HG02870 (cell line): ENCODE measurements around the gene U2AF2.
A peak's percentile ranks its signal among the peaks of the same experiment; 100 is the strongest.

ENCODE experiments used
- ATAC-seq: cut with Tn5 transposase; IDR thresholded peaks from one replicate; pipeline ENCODE4 v1.9.1; 2021; ENCODE audit warnings: mild to moderate bottlenecking, moderate library complexity; ENCODE audit not compliant: unreplicated experiment

Gene U2AF2

DNA sequence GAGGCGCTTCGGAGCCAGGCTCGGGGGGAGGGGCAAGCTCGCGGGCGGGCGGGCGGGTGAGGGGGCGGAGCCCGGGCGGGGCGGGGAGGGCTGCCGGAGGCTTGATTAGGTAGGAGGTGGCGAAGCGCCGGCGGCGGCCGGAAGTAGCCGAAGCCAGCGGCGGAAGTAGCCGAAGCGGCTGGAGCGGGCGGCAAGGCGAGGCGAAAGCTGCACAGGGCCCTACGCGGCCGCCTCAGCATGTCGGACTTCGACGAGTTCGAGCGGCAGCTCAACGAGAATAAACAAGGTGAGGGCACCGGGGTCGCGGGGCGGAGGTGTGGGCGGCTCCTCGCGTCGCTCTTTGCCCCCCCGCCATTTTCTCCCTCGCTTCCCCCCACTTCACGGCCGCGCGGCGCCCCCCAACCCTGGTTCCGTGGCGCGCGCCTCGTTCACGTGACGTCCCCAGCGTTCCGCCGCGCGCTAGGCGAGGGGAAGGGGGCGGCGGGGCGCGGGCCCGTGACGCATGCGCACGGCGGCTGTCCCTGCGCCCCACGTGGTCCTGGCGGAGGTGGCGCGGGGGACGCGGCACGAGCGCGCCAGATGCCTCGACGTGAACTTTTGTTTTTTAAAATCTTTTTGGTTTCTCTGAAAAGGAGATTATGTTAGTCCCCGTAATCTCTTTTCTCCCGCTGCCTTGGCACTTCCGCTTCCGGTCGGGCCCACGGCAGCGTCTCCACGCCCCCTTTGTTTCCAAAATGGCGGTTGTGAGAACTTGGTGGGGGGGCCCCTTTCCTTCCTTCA lies at the start of gene U2AF2:
Gene U2AF2, plus strand, starts transcription at position 168 of the 780 bp plus-strand sequence. Its CDS starts 70 bp downstream, at position 238.
- peak; percentile 28 for ATAC-seq

GRCh38 chr19:55605207-55605636 lies 49.6 kb upstream of the U2AF2 start:
- ATAC-seq = peak; percentile 75

- no peak for ATAC-seq
Measured at GRCh38 chr19:55605637-55606470, 49.0 kb upstream of the U2AF2 start, which contains the start of gene ZNF865. Gene ZNF865, plus strand, starts transcription at chr19:55605647. Its CDS starts 7,972 bp downstream, at chr19:55613619.

- no peak for ATAC-seq
Measured at GRCh38 chr19:55606471-55606787, 48.4 kb upstream of the U2AF2 start.

DNA sequence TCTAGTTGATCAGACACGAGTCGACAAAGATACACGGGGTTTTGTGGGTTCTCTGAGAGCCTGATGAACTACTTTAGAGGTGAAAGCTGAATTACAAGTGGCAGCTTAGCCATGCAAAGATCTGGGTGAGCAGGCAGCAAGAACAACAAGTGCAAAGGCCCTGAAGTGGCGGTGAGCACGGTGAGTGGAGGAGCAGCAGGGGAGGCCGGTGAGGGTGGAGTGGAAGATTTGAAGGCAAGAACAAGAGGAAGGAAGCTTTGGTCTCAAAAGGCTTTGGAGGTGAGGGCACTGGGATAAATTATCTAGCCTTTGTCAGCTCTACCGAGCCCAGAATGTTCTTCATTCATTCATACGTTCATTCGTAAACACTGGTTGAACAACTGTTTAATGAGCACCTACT lies 48.0 kb upstream of the U2AF2 start:
- no peak for ATAC-seq

DNA sequence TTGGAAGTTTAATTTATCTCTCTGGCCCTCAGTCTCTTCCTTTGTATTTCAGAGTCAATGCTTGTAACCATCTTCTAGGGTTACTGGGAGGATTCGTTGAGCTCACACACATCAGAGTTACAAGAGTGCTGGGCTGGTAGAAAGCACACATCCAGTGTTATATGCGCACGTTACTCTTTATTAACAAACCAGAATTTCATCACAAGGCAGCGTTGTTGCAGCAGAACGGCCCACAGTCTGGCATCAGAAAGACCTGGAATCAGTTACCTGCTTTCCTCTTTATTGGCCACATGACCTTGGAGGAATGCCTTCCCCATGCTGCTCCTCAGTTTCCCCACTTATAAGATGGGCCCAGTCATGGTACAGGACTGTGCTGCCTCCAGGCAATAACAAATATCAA lies 45.5 kb upstream of the U2AF2 start:
- no peak for ATAC-seq

DNA sequence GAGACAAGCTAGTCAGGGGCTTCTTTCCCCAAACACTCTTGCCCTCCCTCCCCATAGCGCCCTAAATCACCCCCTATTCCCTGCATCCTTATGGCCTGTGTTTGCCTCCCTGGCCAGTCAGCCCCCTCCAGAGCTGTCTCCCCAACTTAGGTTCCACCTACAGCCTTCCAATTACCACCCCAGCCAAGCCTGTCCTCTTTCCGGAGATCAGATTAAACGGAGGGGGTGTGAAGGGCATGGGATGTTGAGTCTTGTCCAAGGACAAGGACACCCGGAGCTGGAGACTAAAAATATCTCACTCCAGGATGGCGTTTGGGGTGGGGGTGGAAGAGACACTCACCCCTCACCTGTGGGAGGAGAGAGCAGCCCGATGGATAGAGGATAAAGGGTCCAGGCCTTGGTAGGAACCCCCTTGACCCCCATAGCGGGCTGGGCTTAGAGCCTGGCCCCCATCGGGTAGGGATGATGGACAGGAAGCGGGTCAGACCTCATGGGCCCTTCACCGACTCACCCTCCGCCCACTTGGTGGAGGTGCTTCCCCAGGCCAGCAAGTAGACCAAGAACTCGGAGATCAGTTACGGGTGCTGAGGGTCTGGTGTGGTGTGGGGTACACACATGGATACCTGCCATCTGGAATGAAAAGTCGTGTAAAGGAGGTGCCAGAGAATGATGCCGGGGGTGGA lies 43.4 kb upstream of the U2AF2 start:
- ATAC-seq = no peak

- no peak for ATAC-seq
Measured at GRCh38 chr19:55611983-55612645, 42.7 kb upstream of the U2AF2 start.

GRCh38 chr19:55613396-55613795 lies 41.4 kb upstream of the U2AF2 start:
- no peak for ATAC-seq

DNA sequence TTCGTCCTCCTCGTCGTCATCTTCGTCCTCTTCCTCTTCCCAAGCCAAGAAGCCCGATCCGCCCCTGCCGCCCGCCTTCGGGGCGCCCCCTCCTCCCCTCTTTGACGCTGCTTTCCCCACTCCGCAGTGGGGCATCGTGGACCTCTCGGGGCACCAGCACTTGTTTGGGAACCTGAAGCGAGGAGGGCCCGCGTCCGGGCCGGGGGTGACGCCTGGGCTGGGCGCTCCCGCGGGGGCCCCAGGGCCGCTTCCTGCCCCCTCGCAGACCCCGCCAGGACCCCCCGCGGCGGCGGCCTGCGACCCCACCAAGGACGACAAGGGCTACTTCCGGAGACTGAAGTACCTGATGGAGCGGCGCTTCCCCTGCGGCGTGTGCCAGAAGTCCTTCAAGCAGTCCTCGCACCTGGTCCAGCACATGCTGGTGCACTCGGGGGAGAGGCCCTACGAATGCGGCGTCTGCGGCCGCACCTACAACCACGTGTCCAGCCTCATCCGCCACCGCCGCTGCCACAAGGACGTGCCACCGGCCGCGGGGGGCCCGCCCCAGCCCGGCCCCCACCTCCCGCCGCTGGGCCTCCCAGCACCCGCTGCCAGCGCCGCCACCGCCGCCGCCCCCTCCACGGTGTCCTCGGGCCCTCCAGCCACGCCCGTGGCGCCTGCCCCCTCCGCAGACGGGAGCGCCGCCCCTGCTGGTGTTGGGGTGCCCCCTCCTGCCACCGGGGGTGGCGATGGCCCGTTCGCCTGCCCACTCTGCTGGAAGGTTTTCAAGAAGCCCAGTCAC lies 40.7 kb upstream of the U2AF2 start:
- no peak for ATAC-seq

GRCh38 chr19:55614711-55615542 lies 39.9 kb upstream of the U2AF2 start:
- ATAC-seq = no peak

DNA sequence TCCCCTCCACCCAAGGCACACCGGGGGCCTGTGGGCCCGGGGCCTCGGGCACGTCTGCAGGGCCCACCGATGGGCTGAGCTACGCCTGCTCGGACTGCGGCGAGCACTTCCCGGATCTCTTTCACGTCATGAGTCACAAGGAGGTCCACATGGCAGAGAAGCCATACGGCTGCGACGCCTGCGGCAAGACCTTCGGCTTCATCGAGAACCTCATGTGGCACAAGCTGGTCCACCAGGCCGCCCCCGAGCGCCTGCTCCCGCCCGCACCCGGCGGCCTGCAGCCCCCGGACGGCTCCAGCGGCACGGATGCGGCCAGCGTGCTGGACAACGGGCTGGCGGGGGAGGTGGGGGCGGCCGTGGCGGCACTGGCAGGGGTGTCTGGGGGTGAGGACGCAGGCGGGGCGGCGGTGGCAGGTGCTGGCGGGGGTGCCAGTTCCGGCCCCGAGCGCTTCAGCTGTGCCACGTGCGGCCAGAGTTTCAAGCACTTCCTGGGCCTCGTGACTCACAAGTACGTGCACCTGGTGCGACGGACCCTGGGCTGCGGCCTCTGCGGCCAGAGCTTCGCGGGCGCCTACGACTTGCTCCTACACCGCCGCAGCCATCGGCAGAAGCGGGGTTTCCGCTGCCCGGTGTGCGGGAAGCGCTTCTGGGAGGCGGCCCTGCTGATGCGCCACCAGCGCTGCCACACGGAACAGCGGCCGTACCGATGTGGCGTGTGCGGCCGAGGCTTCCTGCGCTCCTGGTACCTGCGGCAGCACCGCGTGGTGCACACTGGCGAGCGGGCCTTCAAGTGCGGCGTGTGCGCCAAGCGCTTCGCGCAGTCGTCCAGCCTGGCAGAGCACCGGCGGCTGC lies 39.1 kb upstream of the U2AF2 start:
- no peak for ATAC-seq

DNA sequence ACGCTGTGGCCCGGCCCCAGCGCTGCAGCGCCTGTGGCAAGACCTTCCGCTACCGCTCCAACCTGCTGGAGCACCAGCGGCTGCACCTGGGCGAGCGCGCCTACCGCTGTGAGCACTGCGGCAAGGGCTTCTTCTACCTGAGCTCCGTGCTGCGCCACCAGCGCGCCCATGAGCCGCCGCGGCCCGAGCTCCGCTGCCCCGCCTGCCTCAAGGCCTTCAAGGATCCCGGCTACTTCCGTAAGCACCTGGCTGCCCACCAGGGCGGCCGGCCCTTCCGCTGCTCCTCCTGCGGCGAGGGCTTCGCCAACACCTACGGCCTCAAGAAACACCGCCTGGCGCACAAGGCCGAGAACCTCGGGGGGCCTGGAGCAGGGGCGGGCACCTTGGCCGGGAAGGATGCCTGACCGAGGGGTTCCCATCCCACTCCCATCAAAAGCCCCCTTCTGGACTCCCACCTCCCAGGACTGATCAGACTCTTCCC lies 38.4 kb upstream of the U2AF2 start:
- no peak for ATAC-seq

DNA sequence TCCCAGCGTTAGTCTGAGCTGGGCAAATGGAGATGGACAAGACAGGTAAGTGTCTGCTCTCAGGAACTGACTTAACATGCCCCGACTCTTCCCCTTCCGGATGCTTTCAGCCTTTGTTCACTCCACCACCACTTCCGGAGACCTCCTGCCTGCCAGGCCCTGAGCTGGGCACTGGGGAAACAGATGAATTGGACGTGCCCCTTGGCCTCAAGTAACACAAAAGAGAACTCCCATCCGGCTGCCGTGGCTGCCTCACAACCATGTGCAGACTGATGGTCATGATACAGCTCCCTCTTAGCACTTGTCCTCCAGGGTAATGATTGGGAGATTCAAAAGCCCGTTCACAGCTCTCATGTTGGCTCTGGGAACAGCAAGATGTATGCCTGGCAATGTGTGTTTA lies 37.4 kb upstream of the U2AF2 start:
- ATAC-seq = no peak

- no peak for ATAC-seq
Measured at GRCh38 chr19:55618426-55618825, 36.4 kb upstream of the U2AF2 start.

DNA sequence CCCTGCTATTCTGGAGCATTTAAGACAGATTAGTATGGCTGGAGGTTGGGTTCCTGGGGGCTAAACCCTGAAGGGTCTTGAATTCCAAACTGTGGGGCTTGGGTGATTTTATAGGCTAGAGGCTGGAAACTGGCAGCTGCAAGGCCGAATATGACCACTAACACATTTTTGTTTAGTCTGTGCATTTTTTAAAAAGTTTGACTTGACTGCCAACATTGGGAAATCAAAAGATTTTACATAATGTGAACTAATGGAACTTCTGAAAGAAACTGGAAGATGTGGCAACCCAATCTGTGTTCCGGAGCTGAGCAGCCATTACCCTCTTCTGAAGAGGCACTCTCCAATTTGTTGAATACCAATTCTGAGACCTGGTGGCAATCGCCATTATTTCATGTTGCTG lies 35.5 kb upstream of the U2AF2 start:
- no peak for ATAC-seq

DNA sequence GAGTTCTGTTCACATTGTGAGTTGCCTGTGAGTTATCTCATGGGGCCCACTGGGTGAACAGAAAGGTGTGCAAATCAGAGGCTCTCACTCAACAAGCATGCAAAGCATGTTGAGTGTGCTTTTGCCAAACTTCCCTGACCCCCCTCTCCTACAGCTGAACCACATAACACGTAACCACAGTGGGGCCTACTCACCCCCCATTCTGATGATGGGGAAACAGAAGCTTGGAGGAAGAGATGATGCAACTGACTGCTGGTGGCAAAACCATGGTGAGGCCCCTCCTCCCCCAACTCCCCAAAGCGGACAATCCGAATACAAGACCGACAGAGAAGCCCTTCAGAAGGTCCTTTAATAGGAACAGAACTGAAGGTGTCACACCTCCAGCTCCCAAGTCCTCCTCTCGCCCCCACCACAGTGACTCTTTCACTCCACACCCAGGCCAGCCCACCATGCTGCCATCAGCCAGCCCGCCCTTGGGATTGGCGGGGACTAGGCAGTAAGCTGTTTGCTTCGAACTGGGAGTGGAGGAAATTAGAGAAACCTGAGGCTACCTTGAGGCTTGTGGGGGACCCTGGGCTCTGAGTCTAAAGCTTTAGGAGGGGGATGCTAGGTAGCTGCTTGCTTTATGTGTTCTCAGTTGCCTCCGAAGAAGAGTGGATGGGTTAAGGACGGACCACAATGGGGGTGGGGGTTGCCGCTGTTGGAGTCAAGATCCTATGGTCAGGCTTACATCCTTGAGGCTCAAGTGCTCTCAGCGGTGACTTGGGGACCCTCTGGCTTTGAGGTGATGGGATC lies 34.2 kb upstream of the U2AF2 start:
- no peak for ATAC-seq
